Stimulated activated CD4-positive, alpha-beta T cell treated with anti-CD3 and anti-CD28 coated beads, Interleukin-1b, Interleukin-23, amount 100 ng/mL, for 24 hours (primary cell): Measurements from ENCODE around the gene CRTC1.

ENCODE experiments used
- DNase-seq, 4 experiments: peaks; one replicate each; pipeline ENCODE4 v3.0.0-alpha.2; 2020; ENCODE audit warnings: low read depth in 4 of 4, low spot score in 1 of 4

Gene CRTC1

DNA sequence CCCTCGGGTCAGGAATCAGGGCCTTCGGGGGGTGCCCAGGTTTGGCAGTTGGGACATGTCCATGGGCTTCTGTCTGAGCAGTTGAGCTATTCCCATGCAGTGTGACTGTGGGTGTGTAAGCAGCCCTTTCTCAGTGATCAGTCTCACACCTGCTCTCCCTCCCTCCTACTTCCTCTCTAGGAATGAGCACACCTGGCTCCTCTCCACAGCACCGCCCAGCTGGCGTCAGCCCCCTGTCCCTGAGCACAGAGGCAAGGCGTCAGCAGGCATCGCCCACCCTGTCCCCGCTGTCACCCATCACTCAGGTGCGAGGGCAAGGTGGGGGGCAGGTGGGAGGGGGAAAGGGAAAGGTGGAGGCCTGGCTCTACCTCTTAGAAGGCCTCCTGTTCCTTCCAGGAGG lies 81.7 kb downstream of the CRTC1 start:
- DNase-seq: no peak

DNA sequence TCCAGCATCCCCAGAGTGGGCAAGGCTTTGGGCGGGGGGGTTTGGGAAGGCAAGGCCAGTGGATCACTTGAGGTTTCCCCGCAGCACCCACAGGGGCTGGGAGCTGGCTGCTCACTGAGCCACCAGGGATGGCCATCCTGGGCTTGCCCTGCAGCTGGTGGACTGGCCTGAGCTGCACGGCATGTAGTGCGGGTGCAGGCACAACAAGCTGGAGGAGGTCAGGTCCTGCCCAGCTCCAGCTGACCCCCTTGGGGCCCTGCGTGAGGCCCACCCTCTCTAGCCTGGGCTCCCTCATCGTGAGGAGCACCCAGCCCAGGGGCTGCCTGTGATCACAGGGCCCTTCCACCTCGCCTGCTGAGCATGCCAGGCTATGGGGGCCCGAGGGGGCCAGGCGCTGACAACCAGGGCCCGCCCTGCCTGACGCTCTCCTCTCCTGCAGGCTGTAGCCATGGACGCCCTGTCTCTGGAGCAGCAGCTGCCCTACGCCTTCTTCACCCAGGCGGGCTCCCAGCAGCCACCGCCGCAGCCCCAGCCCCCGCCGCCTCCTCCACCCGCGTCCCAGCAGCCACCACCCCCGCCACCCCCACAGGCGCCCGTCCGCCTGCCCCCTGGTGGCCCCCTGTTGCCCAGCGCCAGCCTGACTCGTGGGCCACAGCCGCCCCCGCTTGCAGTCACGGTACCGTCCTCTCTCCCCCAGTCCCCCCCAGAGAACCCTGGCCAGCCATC lies 84.7 kb downstream of the CRTC1 start:
- DNase-seq: no peak

DNA sequence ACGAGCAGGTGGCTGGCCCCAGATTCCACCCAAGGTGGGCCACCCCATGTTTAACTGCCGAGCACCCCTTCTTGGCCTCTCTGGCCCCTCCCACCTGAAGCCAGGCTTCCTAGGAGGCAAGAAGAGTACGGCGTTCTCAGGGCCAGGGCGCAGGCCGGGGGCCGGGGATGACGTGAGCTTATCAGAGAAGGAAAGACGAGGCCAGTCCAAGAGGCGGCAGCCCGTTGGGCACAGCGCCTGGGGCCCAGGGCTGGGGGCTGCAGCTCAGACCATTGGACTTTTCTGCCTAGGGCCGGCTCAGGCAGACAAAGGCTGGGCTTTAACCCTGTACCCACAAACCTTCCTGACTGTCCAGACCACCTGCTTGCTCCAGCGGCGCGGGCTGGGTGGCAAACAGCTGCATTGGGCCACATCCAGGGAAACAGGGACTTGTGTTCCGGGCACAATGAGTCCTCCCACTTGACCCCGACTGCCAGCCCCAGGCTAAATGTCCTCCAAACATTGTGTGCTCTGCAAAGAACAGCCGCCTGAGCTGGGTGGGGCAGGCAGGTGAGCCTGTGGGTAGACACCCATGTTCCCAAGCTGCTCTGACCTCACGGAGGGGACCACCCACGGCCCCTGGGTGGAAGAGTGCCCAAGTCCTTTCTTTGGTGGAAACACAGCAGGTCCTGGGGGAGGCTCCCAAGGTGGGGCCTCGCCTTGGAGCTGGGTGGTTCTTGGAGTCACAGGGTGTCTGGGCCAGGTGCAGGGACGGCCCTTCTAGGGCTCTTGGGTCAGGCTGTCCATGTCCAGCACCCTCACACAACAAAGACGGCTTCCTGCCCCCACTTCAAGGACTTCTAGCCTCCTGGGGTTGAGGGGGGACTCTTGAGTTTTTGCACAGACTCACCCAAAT lies 85.8 kb downstream of the CRTC1 start:
- no peak for DNase-seq

DNA sequence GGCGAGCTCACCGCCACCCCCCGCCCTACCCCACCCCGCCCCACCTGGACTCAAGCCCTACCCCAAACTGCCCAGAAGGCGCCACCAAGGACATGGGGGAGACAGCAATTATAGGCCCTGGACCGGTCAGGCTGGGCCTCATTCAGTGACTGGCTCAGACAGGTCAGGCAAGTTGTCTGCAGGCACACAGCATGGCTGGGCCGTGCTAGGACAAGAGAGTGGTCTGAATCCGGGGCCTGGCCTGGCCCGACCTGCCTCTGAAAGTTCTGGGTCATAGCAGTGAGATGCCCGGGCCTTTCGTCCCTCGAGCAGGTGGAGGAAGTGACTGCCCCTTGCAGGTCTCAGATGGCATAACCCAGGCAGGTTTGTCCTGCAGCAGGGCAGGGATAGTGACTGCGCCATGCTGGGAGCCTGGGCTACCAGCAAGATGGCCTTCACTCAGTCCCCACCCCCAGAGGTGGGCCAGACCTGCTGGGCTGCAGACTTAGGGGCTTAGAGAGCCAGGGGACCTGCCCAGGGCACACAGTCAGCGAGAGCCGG lies 86.6 kb downstream of the CRTC1 start:
- no peak for DNase-seq

DNA sequence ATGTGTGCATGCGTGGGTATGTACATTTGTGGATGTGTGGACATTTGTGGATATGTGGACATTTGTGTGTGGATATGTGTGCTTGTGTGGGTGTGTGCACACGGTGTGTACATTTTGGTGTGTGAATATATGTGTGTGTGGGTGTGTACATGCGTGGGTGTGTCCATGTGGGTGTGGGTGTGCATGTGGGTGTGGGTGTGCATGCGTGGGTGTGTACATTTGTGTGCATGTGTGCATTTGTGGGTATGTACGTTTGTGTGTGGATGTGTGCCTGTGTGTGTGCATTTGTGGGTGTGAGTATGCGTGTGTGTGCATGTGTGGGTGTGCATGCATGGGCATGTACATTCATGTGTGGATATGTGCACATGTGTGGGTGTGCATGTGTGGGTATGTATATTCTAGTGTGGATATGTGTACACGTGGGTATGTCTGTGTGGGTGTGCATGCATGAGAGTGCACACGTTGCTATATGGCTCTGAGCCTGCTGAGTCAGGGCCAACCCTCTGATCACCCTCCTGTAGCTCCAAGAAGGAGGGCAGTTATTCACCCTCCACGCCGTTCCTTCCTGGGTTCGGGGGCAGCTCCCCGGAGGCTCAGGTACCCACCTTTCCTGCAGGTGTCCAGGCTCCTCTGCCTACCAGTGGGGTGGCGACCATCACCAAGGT lies 87.3 kb downstream of the CRTC1 start:
- no peak for DNase-seq

DNA sequence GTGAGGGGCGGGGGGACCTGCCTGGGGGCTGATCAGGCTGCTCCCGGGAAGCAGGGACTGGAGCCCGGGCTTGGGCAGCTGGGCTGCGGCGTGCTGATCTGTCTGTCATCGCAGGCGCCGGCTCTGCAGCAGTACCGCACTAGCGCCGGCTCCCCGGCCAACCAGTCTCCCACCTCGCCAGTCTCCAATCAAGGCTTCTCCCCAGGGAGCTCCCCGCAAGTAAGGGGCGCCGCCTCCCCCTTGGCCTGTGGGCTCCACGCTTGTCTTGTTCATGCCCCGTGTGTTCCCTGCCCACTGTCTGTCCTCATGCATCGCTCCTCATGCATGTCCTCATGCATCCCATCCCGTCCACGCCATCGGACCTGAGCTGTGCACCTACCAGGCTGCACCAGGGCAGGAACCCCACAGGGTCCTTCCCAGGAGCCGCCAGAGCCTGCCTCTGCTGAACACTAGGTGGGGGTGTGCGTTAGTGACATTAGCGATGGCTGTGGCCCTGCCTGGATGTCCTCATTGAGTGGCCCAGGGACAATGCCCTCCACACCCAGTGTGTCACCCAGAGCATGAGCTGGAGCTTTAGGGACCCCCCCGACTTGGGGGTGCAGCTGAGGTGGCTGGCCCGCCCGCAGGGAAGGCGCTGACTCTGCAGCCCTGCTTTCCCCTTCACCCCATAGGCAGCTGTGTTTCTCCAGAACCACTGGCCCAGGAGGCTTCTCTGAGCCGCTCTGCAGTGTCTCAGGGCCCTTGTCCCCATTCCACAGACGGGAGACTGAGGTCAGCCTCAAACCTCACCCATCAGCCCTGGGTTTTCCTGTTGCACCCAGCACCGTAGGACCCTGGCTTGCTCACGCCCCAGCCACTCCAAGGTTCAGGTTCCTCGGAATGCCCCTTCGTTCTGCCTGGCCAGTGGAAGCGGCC lies 88.1 kb downstream of the CRTC1 start:
- DNase-seq: no peak

DNA sequence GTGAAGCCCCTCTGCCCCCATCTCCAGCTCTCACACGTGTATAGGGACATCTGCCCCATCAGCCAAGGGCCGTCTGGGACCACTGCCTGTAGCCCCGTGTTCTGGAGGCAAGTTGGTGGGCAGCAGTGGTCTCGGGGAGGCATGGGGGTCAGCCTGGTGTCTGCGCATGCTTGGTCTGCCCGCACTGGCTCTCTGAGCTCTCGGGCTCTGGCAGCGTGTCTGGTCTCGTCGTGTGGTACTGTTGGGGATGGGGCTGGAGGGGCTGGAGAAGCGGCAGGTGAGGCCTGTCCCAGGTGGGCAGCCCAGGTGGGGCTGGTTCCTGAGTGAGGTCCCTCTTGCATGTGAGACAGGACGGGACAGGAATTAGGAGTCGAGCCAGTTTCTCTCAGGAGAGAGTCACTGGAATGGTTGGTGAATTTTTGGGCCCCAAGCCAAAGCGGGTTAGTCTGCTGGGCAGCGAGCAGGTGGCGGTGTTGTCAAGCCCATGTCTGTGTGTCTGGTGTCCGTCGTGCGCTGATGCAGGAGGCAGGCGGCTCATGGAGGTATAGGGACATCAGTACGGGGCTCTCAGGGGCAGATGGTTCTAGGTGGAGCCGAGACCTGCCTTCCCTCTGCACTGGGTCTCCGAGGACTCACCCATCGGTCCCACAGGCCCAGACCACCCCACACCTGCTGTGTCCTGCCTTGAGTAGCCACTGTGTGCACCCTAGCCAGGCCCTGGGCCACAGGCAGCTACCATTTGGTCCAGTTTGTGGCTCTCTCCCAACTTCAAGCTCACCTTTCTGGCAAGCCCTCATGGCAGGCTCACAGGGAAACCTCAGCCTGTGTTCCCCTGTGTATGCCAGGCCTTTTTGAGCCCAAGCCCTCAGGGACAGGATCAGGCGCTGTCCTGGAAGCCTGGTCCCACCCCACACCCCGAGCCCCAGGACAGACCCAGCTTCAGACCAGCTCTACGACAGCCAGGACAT lies 89.4 kb downstream of the CRTC1 start:
- no peak for DNase-seq

DNA sequence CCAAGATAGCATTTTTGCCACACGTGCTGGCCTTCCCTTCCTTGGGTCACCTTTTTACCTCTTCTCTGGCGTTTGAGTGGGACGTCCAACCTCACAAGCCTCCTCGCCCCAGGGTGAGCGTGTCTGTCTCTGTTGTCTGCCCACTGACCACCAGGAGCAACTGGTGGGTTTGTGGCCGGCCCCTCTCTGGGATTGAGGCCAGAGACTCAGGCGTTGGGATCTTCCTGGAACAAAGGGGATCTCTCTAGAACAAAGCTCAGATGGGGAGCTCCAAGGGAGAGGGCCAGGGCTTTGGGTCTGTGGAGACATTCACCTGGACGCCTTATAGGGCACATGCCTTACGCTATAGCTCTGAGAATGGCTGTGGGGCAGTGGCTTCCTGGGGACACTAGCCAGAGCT lies 90.2 kb downstream of the CRTC1 start:
- DNase-seq: no peak

DNA sequence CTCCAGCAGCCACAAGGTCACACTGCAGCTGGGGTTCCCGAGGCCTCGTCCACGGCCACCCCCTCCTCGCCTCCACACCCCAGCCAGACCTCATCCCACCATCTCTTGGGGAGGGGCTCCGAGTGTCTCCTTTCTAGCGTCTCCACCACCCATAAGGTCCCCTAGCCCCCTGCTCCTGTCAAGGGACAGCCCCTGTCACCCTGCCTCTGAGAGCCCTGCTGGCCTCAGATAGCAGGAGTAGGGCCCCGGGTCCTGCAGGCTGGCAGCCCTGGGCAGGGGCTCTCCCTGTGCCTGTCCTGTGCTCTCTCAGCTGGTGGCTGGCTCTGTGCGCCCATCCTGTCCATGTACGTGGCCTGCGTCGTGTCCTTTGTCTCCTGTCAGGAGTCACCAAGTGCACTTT lies 90.6 kb downstream of the CRTC1 start:
- no peak for DNase-seq

DNA sequence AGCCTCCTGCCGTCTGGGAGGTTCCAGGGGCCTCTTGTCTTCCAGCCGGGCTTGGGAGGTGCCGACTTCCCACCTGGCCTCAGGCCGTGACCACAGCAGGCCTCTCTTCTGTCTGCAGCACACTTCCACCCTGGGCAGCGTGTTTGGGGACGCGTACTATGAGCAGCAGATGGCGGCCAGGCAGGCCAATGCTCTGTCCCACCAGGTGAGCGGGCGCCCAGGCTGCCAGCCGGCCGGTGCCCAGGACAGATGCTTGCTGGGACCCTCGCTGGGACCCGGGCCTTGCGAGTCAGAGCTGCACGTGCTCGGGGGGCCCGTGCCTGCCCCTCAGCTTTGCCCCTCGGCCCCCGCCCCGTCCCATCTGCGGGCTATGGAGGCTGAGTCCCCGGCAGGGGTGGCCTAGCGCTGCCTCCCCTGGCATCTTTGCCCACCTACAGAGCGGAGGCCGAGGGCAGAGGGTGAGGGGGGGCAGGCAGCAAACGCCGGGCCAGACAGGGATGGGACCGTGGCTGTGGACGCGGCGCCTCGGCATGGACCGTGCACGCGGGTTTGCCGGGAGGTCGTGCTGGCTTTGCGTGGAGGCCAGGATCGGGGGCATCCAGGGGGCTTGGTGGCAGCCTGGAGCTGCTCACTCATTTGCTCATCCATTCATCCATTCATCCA lies 91.4 kb downstream of the CRTC1 start:
- DNase-seq: no peak

DNA sequence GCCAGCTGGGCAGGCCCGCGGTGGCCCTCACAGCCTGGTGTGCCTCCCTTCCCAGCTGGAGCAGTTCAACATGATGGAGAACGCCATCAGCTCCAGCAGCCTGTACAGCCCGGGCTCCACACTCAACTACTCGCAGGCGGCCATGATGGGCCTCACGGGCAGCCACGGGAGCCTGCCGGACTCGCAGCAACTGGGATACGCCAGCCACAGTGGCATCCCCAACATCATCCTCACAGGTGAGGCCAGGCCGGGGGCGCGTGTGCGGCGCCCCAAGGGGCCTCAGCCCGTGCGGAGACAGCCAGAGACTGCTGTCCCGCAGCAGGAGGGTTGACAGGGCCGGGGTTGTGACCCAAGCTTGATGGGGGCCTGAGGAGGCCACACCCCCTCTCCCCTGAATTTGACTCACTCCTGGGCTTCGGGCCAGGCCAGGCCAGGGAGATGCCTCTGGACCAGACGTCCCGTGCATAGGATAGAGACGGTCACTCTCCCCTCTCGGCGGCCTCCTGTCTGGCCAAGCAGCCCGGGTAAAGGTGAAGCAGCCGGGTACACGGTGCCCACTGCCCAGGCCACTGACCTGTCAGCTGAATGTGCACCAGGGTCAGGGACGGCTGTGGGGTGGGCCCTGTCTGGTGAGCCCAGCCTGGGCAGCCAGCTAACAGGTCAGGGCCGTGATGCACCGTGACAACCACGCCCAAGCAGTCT lies 92.3 kb downstream of the CRTC1 start:
- DNase-seq: no peak

DNA sequence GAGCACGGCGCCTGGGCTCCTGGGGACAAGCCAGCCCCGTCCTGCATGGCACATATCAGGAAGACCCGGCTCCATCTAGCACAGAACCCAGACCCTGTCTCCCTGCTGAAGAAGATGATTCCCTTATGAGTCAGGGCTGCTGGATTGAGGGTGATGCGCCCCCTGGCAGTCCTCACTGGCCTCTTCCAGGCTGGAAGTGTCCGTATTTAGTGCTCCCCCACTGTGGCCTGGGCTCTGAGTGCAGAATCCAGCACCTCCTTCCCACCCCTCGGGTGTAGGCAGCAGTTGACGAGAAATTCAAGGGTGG lies 92.8 kb downstream of the CRTC1 start:
- no peak for DNase-seq

DNA sequence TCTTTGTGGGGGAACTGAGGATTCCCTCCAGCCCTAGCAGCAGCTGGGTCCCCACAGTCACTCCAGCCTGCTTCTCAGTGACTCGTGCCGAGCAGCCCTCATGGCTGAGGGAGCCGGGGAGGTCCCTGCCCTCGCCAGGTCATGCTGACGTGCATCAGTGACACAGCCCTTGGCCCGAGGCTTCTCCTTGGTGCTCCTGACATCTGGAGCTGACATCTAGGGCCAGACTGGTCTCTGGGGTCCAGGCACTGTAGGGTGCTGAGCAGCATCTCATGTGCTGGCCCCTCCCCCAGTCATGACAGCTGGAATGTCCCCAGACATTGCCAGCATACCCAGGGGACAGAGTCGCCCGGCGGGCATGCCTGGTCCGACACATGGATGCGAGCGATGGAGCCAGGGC lies 93.3 kb downstream of the CRTC1 start:
- no peak for DNase-seq

DNA sequence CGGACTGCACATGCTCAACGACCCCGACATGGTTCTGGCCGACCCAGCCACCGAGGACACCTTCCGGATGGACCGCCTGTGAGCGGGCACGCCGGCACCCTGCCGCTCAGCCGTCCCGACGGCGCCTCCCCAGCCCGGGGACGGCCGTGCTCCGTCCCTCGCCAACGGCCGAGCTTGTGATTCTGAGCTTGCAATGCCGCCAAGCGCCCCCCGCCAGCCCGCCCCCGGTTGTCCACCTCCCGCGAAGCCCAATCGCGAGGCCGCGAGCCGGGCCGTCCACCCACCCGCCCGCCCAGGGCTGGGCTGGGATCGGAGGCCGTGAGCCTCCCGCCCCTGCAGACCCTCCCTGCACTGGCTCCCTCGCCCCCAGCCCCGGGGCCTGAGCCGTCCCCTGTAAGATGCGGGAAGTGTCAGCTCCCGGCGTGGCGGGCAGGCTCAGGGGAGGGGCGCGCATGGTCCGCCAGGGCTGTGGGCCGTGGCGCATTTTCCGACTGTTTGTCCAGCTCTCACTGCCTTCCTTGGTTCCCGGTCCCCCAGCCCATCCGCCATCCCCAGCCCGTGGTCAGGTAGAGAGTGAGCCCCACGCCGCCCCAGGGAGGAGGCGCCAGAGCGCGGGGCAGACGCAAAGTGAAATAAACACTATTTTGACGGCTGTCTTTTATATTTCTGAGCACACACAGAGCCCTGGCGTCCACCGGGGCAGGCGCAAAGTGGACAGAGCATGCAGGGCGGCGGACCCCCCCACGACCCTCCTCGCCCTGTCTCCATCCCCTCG lies 94.0 kb downstream of the CRTC1 start:
- no peak for DNase-seq

DNA sequence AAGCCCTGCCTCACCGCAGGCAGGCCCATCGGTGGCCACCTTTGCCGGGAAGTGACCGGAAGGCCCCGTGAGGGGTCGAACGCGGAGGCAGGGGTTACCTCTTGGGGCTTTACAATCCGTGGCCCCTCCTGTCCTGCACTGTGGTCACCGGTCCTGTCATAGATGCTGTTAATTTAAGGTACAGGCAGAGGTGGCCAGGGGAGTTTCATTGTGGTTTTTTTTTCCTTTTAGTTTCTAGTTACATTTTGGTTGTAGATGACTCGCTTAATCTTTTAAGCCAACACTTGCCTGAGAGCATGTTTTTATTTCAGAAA lies 94.6 kb downstream of the CRTC1 start:
- no peak for DNase-seq

DNA sequence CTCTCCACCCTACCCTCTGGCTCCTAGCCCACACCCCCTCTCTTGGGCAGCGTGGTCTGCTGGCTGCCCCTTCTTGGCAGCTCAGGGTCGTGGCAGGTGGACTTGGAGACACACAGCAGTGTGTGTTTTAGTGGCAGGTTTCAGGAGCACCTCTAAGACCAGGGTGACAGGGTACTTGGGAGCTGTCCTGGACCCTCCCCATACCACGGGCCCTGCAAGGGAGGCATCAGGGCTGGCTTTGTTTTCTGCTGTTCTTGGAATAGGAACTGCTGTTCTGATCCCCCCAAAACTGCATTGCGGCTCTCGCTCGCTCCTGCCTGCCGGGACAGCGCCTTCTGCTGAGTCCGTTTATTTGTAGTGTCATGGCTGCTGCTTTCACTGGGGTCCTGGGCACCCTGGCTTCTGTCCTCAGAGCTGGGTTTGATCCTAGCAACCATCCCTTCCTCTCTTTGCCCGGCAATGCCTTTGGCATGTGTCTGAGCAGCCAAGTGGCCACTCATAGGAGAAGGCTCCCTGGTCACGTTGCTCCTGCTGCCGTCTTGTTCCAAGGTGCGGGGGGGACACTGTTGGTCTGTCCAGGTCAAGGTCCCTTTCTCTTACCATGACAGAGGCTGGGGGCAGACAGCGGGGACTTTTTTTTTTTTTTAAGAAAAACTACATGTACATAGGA lies 95.5 kb downstream of the CRTC1 start:
- no peak for DNase-seq

DNA sequence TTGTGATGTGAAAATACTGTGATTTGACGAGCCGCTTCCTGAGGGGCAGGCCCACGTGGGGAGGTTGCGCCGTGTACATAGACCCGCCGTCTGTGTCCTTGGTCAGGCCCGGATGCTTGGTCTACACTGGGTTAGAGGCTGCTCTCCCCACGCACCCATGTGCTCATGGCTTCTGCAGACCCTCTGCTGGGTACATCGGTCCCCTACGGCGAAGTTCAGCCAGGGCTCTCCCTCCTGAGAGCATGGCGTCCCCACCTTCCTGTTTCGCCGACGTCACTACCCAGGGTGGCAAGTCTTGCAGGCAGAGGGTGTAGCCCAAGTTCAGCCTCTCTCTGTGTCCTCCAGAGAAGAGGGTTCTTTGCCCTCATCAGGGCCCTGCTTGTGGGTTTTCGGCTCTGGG lies 96.6 kb downstream of the CRTC1 start:
- DNase-seq: no peak
